ENCODE measurements around the gene RAB4B.

RAB4B gene

DNA sequence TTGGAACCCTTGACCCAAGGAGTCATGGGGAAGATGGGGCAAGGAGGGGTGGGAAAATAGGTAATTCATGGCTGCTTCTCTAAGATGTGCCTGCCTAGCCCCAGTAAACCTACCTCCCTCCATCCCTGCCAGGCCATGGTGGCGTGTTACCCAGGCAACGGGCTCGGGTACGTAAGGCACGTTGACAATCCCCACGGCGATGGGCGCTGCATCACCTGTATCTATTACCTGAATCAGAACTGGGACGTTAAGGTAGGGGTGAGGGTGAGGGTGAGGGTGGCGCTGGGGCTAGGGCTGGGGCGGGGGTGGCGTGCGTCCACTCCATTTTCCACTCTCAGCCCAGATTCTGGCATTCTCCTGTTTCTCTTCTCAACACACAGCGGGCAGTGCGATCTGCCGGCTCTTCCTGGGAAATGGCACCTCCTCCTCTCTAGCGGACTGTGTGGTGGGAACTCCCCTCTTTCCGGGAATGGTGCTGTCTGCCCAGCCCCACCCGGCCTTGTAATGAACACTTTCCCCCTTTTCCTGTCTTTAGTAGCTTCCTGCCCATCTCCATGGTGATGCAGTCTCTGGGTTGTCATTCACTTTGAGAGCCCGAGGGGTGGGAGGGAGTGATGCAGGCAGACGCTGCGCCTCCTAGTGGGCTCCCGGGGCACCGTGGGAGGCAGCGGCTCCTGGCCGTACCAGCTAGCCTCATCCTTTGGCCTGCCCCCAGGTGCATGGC, 28.5 kb downstream of the RAB4B start:
- TF ChIP-seq SIN3A (IDR thresholded peaks at IDR 0.05; ENCODE audit: borderline replicate concordance, insufficient read depth, low read length) = peak; percentile 76
- peak; percentile 64; the same call in 1 of the 2 replicates for TF ChIP-seq TAF1 (IDR thresholded peaks at IDR 0.05; ENCODE audit: borderline replicate concordance, insufficient read depth, low read length)
- peak; percentile 80 for TF ChIP-seq FOXP2 (optimal IDR thresholded peaks at IDR 0.05; ENCODE audit: borderline replicate concordance, extremely low read depth, extremely low read length, insufficient read depth)
- TF ChIP-seq POLR2AphosphoS5 (IDR thresholded peaks at IDR 0.05; ENCODE audit: low read depth, low read length) = peak; percentile 57; the same call in 1 of the 2 replicates
- TF ChIP-seq, protein P1, sequence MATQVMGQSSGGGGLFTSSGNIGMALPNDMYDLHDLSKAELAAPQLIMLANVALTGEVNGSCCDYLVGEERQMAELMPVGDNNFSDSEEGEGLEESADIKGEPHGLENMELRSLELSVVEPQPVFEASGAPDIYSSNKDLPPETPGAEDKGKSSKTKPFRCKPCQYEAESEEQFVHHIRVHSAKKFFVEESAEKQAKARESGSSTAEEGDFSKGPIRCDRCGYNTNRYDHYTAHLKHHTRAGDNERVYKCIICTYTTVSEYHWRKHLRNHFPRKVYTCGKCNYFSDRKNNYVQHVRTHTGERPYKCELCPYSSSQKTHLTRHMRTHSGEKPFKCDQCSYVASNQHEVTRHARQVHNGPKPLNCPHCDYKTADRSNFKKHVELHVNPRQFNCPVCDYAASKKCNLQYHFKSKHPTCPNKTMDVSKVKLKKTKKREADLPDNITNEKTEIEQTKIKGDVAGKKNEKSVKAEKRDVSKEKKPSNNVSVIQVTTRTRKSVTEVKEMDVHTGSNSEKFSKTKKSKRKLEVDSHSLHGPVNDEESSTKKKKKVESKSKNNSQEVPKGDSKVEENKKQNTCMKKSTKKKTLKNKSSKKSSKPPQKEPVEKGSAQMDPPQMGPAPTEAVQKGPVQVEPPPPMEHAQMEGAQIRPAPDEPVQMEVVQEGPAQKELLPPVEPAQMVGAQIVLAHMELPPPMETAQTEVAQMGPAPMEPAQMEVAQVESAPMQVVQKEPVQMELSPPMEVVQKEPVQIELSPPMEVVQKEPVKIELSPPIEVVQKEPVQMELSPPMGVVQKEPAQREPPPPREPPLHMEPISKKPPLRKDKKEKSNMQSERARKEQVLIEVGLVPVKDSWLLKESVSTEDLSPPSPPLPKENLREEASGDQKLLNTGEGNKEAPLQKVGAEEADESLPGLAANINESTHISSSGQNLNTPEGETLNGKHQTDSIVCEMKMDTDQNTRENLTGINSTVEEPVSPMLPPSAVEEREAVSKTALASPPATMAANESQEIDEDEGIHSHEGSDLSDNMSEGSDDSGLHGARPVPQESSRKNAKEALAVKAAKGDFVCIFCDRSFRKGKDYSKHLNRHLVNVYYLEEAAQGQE (IDR thresholded peaks at IDR 0.05; ENCODE audit: insufficient read depth in 1 of 2, low read depth in 2 of 2, low read length in 2 of 2) = no peak; a peak in 1 of 4 replicates

DNA sequence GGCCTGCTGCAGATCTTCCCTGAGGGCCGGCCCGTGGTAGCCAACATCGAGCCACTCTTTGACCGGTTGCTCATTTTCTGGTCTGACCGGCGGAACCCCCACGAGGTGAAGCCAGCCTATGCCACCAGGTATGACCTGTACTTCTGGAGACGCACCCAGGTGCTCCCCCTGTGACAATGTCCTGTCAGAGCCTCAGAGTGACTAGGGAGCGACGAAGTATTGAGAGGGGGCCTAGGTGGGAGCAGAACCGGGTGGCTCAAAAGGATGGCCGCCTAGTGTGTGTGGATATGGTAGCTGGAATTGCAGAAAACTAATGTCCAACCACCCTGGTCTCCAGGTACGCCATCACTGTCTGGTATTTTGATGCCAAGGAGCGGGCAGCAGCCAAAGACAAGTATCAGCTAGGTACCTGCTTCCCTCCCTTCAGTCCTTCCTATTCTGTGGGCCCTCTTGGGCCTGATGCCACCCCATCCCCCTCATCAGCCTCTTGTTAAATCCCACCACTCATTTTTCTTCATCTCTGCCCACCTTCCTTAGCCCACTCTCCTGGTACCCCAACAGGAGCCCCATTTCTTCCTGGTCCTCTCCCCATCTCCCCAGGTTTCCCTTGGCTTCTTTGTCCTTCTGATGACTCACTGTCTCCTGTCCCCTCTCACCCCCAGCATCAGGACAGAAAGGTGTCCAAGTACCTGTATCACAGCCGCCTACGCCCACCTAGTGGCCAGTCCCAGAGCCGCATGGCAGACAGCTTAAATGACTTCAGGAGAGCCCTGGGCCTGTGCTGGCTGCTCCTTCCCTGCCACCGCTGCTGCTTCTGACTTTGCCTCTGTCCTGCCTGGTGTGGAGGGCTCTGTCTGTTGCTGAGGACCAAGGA, 29.3 kb downstream of the RAB4B start:
- TF ChIP-seq, protein P1 (IDR thresholded peaks at IDR 0.05; ENCODE audit: insufficient read depth in 1 of 2, low read depth in 2 of 2, low read length in 2 of 2) = no peak
- no peak for TF ChIP-seq FOXP2 (optimal IDR thresholded peaks at IDR 0.05; ENCODE audit: borderline replicate concordance, extremely low read depth, extremely low read length, insufficient read depth)
- no peak for TF ChIP-seq POLR2AphosphoS5 (IDR thresholded peaks at IDR 0.05; ENCODE audit: low read depth, low read length)
- no peak for TF ChIP-seq SIN3A (IDR thresholded peaks at IDR 0.05; ENCODE audit: borderline replicate concordance, insufficient read depth, low read length)
- TF ChIP-seq TAF1 (IDR thresholded peaks at IDR 0.05; ENCODE audit: borderline replicate concordance, insufficient read depth, low read length) = no peak

DNA sequence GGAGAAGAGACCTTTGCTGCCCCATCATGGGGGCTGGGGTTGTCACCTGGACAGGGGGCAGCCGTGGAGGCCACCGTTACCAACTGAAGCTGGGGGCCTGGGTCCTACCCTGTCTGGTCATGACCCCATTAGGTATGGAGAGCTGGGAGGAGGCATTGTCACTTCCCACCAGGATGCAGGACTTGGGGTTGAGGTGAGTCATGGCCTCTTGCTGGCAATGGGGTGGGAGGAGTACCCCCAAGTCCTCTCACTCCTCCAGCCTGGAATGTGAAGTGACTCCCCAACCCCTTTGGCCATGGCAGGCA, 29.9 kb downstream of the RAB4B start:
- TF ChIP-seq POLR2AphosphoS5 (IDR thresholded peaks at IDR 0.05; ENCODE audit: low read depth, low read length) (no peak), FOXP2 (optimal IDR thresholded peaks at IDR 0.05; ENCODE audit: borderline replicate concordance, extremely low read depth, extremely low read length, insufficient read depth) (no peak), TAF1 (IDR thresholded peaks at IDR 0.05; ENCODE audit: borderline replicate concordance, insufficient read depth, low read length) (no peak), SIN3A (IDR thresholded peaks at IDR 0.05; ENCODE audit: borderline replicate concordance, insufficient read depth, low read length) (no peak)
- TF ChIP-seq, protein P1 (IDR thresholded peaks at IDR 0.05; ENCODE audit: insufficient read depth in 1 of 2, low read depth in 2 of 2, low read length in 2 of 2) = no peak

DNA sequence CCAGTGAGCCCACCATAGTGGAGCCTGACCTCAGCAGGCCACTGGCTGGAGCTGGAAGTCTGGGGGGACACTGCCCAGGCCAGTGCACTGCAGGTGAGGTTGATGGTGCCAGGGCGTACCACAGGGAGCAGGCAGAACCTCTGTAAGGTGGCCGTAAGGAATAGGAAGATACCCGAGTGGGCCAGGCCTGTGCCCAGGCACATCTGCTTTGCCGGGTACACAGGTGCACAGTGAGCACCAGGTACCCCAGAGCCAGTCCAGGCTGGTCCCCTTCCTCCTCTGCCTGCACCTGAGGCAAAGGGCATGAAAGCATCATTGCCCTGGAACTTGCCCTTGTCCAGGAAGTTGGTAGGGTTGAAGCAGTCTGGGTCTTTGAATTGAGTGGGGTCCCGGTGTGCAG, 30.4 kb downstream of the RAB4B start:
- TF ChIP-seq, protein P1 (IDR thresholded peaks at IDR 0.05; ENCODE audit: insufficient read depth in 1 of 2, low read depth in 2 of 2, low read length in 2 of 2) = no peak
- peak; percentile 36; the same call in 1 of the 2 replicates for TF ChIP-seq POLR2AphosphoS5 (IDR thresholded peaks at IDR 0.05; ENCODE audit: low read depth, low read length)
